HG02840 (cell line): Measurements from ENCODE around the gene IL15.
"Not testable (repeated sequence)": the region's sequence is repeated elsewhere in the genome, so short reads cannot be mapped to it uniquely, and the experiment has no call there.

Source experiments
- ATAC-seq: cut with Tn5 transposase; IDR thresholded peaks from one replicate; pipeline ENCODE4 v1.9.1; 2021; ENCODE audit warnings: mild to moderate bottlenecking, moderate library complexity, moderate number of reproducible peaks; ENCODE audit not compliant: unreplicated experiment, low FRiP score

Gene IL15

GRCh38 chr4:141645611-141646340 is 9.4 kb downstream of the IL15 start:
- no peak for ATAC-seq

GRCh38 chr4:141646969-141647368 is 10.6 kb downstream of the IL15 start:
- ATAC-seq: no peak

- ATAC-seq: no peak
Observed at GRCh38 chr4:141647966-141648365, 11.6 kb downstream of the IL15 start.

GRCh38 chr4:141652161-141652778 is 15.9 kb downstream of the IL15 start:
- ATAC-seq: no peak

GRCh38 chr4:141654098-141654497 is 17.7 kb downstream of the IL15 start:
- no peak for ATAC-seq

- no peak for ATAC-seq
Observed at GRCh38 chr4:141656031-141656430, 19.6 kb downstream of the IL15 start.

GRCh38 chr4:141657550-141658250 is 21.3 kb downstream of the IL15 start:
- ATAC-seq: no peak

GRCh38 chr4:141658309-141658708 is 21.9 kb downstream of the IL15 start:
- no peak for ATAC-seq

GRCh38 chr4:141659539-141659938 is 23.2 kb downstream of the IL15 start:
- ATAC-seq: no peak

GRCh38 chr4:141660880-141661279 is 24.5 kb downstream of the IL15 start:
- ATAC-seq: no peak

GRCh38 chr4:141668200-141668910 is 32.0 kb downstream of the IL15 start:
- no peak for ATAC-seq

GRCh38 chr4:141669501-141669900 is 33.1 kb downstream of the IL15 start:
- no peak for ATAC-seq

GRCh38 chr4:141675384-141675783 is 39.0 kb downstream of the IL15 start:
- ATAC-seq: no peak

- no peak for ATAC-seq
Observed at GRCh38 chr4:141676087-141676670, 39.8 kb downstream of the IL15 start.

- ATAC-seq: no peak
Observed at GRCh38 chr4:141680060-141680459, 43.7 kb downstream of the IL15 start.

GRCh38 chr4:141684785-141685184 is 48.4 kb downstream of the IL15 start:
- no peak for ATAC-seq

- no peak for ATAC-seq
Observed at GRCh38 chr4:141686146-141686775, 49.9 kb downstream of the IL15 start.

GRCh38 chr4:141686879-141687278 is 50.5 kb downstream of the IL15 start:
- no peak for ATAC-seq

GRCh38 chr4:141689726-141690296 is 53.4 kb downstream of the IL15 start:
- not testable (repeated sequence) for ATAC-seq

- ATAC-seq: not testable (repeated sequence)
Observed at GRCh38 chr4:141691247-141691646, 54.9 kb downstream of the IL15 start.
